Measurements from ENCODE around the gene KLHL35.

Gene KLHL35

DNA sequence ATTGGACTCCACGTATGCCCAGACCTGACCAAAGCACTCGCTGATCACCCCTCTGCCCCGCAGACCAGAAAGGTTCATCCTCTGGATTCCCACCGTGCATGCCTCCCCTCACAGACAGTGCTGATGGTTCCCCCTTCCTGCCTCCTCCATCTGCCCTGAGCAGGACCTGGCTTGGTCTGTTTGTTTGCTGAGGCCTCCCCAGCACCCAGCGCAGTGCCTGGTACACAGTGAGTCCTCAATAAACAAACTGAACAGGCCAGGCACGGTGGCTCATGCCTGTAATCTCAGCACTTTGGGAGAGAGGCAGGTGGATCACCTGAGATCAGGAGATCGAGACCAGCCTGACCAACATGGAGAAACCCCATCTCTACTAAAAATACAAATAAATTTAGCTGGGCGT lies 57.4 kb downstream of the KLHL35 start:
- Histone ChIP-seq H3K79me2 (ENCODE audit: insufficient read depth, low read length) (no peaks in the 10 kb centered on the region), H3K27ac (ENCODE audit: low read depth, low read length) (no peak overlapping the region), H3K4me3 (ENCODE audit: insufficient read depth, low read length, poor library complexity, severe bottlenecking) (no peak overlapping the region), H3K36me3 (ENCODE audit: low read length) (no peaks in the 10 kb centered on the region), H3K9me2 (replicated peaks; ENCODE audit: insufficient read depth, low read length) (no peaks in the 10 kb centered on the region), H3F3A (ENCODE audit: insufficient read depth) (no peaks in the 10 kb centered on the region), H3K27me3 (ENCODE audit: low read length) (no peaks in the 10 kb centered on the region), H3K9me3 (ENCODE audit: insufficient read depth, low read length) (no peaks in the 10 kb centered on the region), H2AFZ (ENCODE audit: low read depth, low read length, severe bottlenecking) (no peak overlapping the region), H4K20me1 (ENCODE audit: low read depth, low read length) (no peaks in the 10 kb centered on the region), H3K9ac (ENCODE audit: low read length) (no peak overlapping the region), H3K4me2 (ENCODE audit: low read depth, low read length, poor library complexity, severe bottlenecking) (no peak overlapping the region)
- no peak for TF ChIP-seq EZH2phosphoT487 (conservative IDR thresholded peaks at IDR 0.05; ENCODE audit: low read length)
- TF ChIP-seq, protein P1, sequence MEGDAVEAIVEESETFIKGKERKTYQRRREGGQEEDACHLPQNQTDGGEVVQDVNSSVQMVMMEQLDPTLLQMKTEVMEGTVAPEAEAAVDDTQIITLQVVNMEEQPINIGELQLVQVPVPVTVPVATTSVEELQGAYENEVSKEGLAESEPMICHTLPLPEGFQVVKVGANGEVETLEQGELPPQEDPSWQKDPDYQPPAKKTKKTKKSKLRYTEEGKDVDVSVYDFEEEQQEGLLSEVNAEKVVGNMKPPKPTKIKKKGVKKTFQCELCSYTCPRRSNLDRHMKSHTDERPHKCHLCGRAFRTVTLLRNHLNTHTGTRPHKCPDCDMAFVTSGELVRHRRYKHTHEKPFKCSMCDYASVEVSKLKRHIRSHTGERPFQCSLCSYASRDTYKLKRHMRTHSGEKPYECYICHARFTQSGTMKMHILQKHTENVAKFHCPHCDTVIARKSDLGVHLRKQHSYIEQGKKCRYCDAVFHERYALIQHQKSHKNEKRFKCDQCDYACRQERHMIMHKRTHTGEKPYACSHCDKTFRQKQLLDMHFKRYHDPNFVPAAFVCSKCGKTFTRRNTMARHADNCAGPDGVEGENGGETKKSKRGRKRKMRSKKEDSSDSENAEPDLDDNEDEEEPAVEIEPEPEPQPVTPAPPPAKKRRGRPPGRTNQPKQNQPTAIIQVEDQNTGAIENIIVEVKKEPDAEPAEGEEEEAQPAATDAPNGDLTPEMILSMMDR (IDR thresholded peaks at IDR 0.05; ENCODE audit: insufficient read depth, low read length, poor library complexity, severe bottlenecking), result no peak

DNA sequence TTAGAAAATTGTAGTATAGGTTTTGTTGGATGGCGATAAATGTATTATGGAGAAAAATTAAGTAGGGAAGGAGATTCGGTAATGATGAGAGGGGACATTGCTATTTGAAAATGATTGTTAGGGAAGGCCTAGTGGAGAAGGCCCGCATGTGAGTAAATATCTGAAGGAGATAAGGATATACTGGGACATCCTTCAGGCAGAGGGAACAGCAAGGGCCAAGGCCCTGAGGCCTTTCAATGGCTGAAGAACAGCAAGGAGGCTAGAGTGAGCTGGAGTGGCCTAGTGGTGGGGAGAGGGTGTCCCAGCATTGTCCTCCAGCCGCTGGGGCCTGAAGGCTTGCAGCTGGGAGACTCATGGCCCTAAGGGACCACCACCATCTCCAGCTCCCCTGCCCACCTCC lies 58.4 kb downstream of the KLHL35 start:
- Histone ChIP-seq H3K9ac (ENCODE audit: low read length) (no peak overlapping the region), H3F3A (ENCODE audit: insufficient read depth) (no peaks in the 10 kb centered on the region), H3K27ac (ENCODE audit: low read depth, low read length) (no peak overlapping the region), H3K9me3 (ENCODE audit: insufficient read depth, low read length) (no peaks in the 10 kb centered on the region), H2AFZ (ENCODE audit: low read depth, low read length, severe bottlenecking) (no peak overlapping the region), H3K79me2 (ENCODE audit: insufficient read depth, low read length) (no peaks in the 10 kb centered on the region), H3K36me3 (ENCODE audit: low read length) (no peaks in the 10 kb centered on the region), H3K27me3 (ENCODE audit: low read length) (no peaks in the 10 kb centered on the region), H4K20me1 (ENCODE audit: low read depth, low read length) (no peaks in the 10 kb centered on the region), H3K4me3 (ENCODE audit: insufficient read depth, low read length, poor library complexity, severe bottlenecking) (no peak overlapping the region), H3K9me2 (replicated peaks; ENCODE audit: insufficient read depth, low read length) (no peaks in the 10 kb centered on the region), H3K4me2 (ENCODE audit: low read depth, low read length, poor library complexity, severe bottlenecking) (no peak overlapping the region)
- no peak for TF ChIP-seq EZH2phosphoT487 (conservative IDR thresholded peaks at IDR 0.05; ENCODE audit: low read length)
- TF ChIP-seq, protein P1 (IDR thresholded peaks at IDR 0.05; ENCODE audit: insufficient read depth, low read length, poor library complexity, severe bottlenecking), result no peak

DNA sequence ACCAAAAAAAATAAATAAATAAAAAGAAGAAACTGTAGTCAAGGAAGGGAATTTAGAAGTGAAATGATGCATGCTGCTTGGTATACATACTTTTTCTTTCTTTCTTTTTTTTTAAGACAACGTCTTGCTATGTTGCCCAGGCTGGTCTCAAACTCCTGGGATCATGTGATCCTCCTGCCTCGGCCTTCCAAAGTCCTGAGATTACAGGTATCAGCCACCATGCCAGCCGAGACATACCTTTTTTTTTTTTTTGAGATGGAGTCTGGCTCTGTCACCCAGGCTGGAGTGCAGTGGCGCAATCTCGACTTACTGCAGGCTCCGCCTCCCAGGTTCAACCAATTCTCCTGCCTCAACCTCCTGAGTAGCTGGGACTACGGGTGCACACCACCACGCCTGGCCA lies 59.8 kb downstream of the KLHL35 start:
- Histone ChIP-seq H3K9me2 (replicated peaks; ENCODE audit: insufficient read depth, low read length) (no peaks in the 10 kb centered on the region), H3K9ac (ENCODE audit: low read length) (no peak overlapping the region), H2AFZ (ENCODE audit: low read depth, low read length, severe bottlenecking) (no peak overlapping the region), H3K9me3 (ENCODE audit: insufficient read depth, low read length) (no peaks in the 10 kb centered on the region), H3K27me3 (ENCODE audit: low read length) (no peaks in the 10 kb centered on the region), H3K4me2 (ENCODE audit: low read depth, low read length, poor library complexity, severe bottlenecking) (no peak overlapping the region), H4K20me1 (ENCODE audit: low read depth, low read length) (no peaks in the 10 kb centered on the region), H3K79me2 (ENCODE audit: insufficient read depth, low read length) (no peaks in the 10 kb centered on the region), H3K4me3 (ENCODE audit: insufficient read depth, low read length, poor library complexity, severe bottlenecking) (no peak overlapping the region), H3F3A (ENCODE audit: insufficient read depth) (no peaks in the 10 kb centered on the region), H3K36me3 (ENCODE audit: low read length) (no peaks in the 10 kb centered on the region), H3K27ac (ENCODE audit: low read depth, low read length) (no peak overlapping the region)
- TF ChIP-seq EZH2phosphoT487 (conservative IDR thresholded peaks at IDR 0.05; ENCODE audit: low read length), result no peak
- TF ChIP-seq, protein P1 (IDR thresholded peaks at IDR 0.05; ENCODE audit: insufficient read depth, low read length, poor library complexity, severe bottlenecking), result no peak

Measured in SU-DHL-6 (cell line).